Caco-2 (cell line): ENCODE results near the gene ENC1. TPM values are rescaled to one million over a fixed set of nuclear protein-coding genes. Genes with fewer than 3 reads are reported as not detected.

ENCODE experiments used
- BruUV-seq: library from RNA; stranded (reverse); fragments of 400-500 nt; replicated peaks from 2 replicates; lab custom pipeline; 2021; lab: Mats Ljungman, UMichigan
- CTCF ChIA-PET: fragments of 300-600 bp; sonication (Branson Sonifier 250); formaldehyde crosslinking; loops from one replicate; lab custom pipeline; 2022; ENCODE audit warnings: antibody characterized with exemption; lab: Charles Lee
- POLR2A ChIA-PET: fragments of 300-600 bp; sonication (Branson Sonifier 250); formaldehyde crosslinking; loops from one replicate; lab custom pipeline; 2022; ENCODE audit warnings: antibody characterized with exemption; lab: Charles Lee
- DNase-seq, 2 experiments: peaks; one replicate each; pipeline versions ENCODE4 v3.0.0 to v3.0.0-alpha.2; 2020 to 2022
- H3K27me3 ChIP-seq: replicated peaks from 2 replicates; pipeline ENCODE4 v1.6.0; 2011; ENCODE audit warnings: low read length; ENCODE audit not compliant: control insufficient read depth, insufficient read depth
- H3K36me3 ChIP-seq: 2 replicates; pipeline ENCODE4 v1.5.1; 2011; ENCODE audit warnings: low read length; ENCODE audit not compliant: control insufficient read depth, insufficient read depth
- H3K4me1 ChIP-seq: fragments of 250-450 bp; sonication (Bioruptor Pico); 2 replicates; pipeline ENCODE4 v1.5.1; 2020; ENCODE audit warnings: mild to moderate bottlenecking
- H3K4me3 ChIP-seq: 2 replicates; pipeline ENCODE4 v1.5.1; 2011; ENCODE audit warnings: low read depth, mild to moderate bottlenecking, control low read depth, low read length
- H3K9me3 ChIP-seq: fragments of 250-450 bp; sonication (Bioruptor Pico); 2 replicates; pipeline ENCODE4 v1.5.1; 2020; ENCODE audit warnings: mild to moderate bottlenecking, moderate library complexity
- H3K27ac Mint-ChIP-seq: one replicate; pipeline ENCODE4 v1.8.0; 2022; ENCODE audit warnings: mixed read lengths; ENCODE audit not compliant: unreplicated experiment
- H3K27me3 Mint-ChIP-seq: one replicate; pipeline ENCODE4 v1.8.0; 2022; ENCODE audit warnings: mixed read lengths; ENCODE audit not compliant: insufficient read depth, unreplicated experiment
- H3K36me3 Mint-ChIP-seq: one replicate; pipeline ENCODE4 v1.8.0; 2022; ENCODE audit warnings: mild to moderate bottlenecking, mixed read lengths; ENCODE audit not compliant: insufficient read depth, unreplicated experiment
- H3K4me1 Mint-ChIP-seq: one replicate; pipeline ENCODE4 v1.8.0; 2022; ENCODE audit warnings: low read depth, mixed read lengths; ENCODE audit not compliant: unreplicated experiment
- H3K4me3 Mint-ChIP-seq: one replicate; pipeline ENCODE4 v1.8.0; 2022; ENCODE audit warnings: mild to moderate bottlenecking, moderate library complexity, mixed read lengths; ENCODE audit not compliant: unreplicated experiment
- H3K9me3 Mint-ChIP-seq: one replicate; pipeline ENCODE4 v1.8.0; 2022; ENCODE audit warnings: mixed read lengths; ENCODE audit not compliant: unreplicated experiment
- CTCF ChIP-seq, 2 experiments: fragments of 200-600 bp in 1 of 2; IDR thresholded peaks; 1 replicate in 1 of 2; 2 replicates in 1 of 2; pipeline versions ENCODE4 v1.5.1 to v1.8.0; 2011 to 2022; ENCODE audit warnings: antibody characterized with exemption in 1 of 2, control low read depth in 1 of 2, inconsistent platforms in 1 of 2, low read depth in 1 of 2, low read length in 1 of 2, mild to moderate bottlenecking in 1 of 2, moderate library complexity in 1 of 2; ENCODE audit not compliant: insufficient read depth in 1 of 2, severe bottlenecking in 1 of 2, unreplicated experiment in 1 of 2
- intact Hi-C: fragments of 100-400 bp; cut with micrococcal nuclease; formaldehyde crosslinking; loops from one replicate; pipeline ENCODE4 v1.10.0; 2022; ENCODE audit not compliant: unreplicated experiment
- total RNA-seq: library from RNA; stranded (reverse); gene quantifications from 2 replicates; pipeline ENCODE4 v1.2.3, GENCODE V29; 2022

Gene ENC1
- total RNA-seq, 1 experiment from 2014 or later = 92.7 TPM

- Mint-ChIP-seq H3K27ac (peak overlapping the region; percentile 93), H3K4me3 (peak overlapping the region; percentile 93), H3K9me3 (no peaks in the 10 kb centered on the region), H3K4me1 (peaks cover 41% of the 10 kb centered on the region), H3K27me3 (no peaks in the 10 kb centered on the region), H3K36me3 (peaks cover 70% of the 10 kb centered on the region)
- peak in 1 of 2 experiments; percentile 53 for DNase-seq
- intact Hi-C loops = loop anchor here (1.0 to 5.0 kb wide), 5 partner anchors 8 to 427 kb away; no protein-coding TSS in a partner anchor
- Histone ChIP-seq H3K27me3 (no peaks in the 10 kb centered on the region), H3K36me3 (peaks cover 7% of the 10 kb centered on the region), H3K9me3 (no peaks in the 10 kb centered on the region), H3K4me1 (peaks cover 44% of the 10 kb centered on the region), H3K4me3 (peak overlapping the region; percentile 99)
- CTCF ChIA-PET = interaction anchor here (0.6 to 1.7 kb wide), 8 partner anchors 7 to 597 kb away, joined by 3 to 10 read pairs (median 4); partner anchors contain the start of gene ANKRD31
- BruUV-seq = no TSS peak
- POLR2A ChIA-PET = interaction anchor here (0.6 to 1.8 kb wide), 11 partner anchors 7 to 567 kb away, joined by 3 to 13 read pairs (median 5); no protein-coding TSS in a partner anchor
- no peak for TF ChIP-seq CTCF (IDR thresholded peaks at IDR 0.05; ENCODE audit: insufficient read depth in 1 of 2, low read depth in 1 of 2, low read length in 1 of 2, severe bottlenecking in 1 of 2, unreplicated experiment in 1 of 2)
Measured at GRCh38 chr5:74639807-74640449, 600 bp downstream of the ENC1 start.

GRCh38 chr5:74638970-74639806 is 1.3 kb downstream of the ENC1 start:
- peak overlapping the region; percentile 99 for H3K4me3 ChIP-seq
- peaks cover 41% of the 10 kb centered on the region for H3K4me1 Mint-ChIP-seq
- no peak for TF ChIP-seq CTCF (IDR thresholded peaks at IDR 0.05; ENCODE audit: insufficient read depth in 1 of 2, low read depth in 1 of 2, low read length in 1 of 2, severe bottlenecking in 1 of 2, unreplicated experiment in 1 of 2)
- peaks cover 10% of the 10 kb centered on the region for H3K36me3 ChIP-seq
- peaks cover 78% of the 10 kb centered on the region for H3K36me3 Mint-ChIP-seq
- intact Hi-C loops = loop anchor here (1.0 to 2.0 kb wide), 2 partner anchors 58 to 124 kb away; no protein-coding TSS in a partner anchor
- DNase-seq = no peak
- H3K4me3 Mint-ChIP-seq = peak overlapping the region; percentile 93
- POLR2A ChIA-PET = interaction anchor here (0.6 to 1.8 kb wide), 4 partner anchors 12 to 44 kb away, joined by 3 to 13 read pairs (median 3); no protein-coding TSS in a partner anchor
- H3K27me3 ChIP-seq = no peaks in the 10 kb centered on the region
- H3K27ac Mint-ChIP-seq = peak overlapping the region; percentile 93
- peaks cover 49% of the 10 kb centered on the region for H3K4me1 ChIP-seq
- no peaks in the 10 kb centered on the region for H3K9me3 Mint-ChIP-seq
- H3K27me3 Mint-ChIP-seq = no peaks in the 10 kb centered on the region
- no peaks in the 10 kb centered on the region for H3K9me3 ChIP-seq
- BruUV-seq = TSS peak; percentile 34
- CTCF ChIA-PET = interaction anchor here (0.6 to 1.7 kb wide), 3 partner anchors 10 to 244 kb away, joined by 3 to 10 read pairs (median 6); no protein-coding TSS in a partner anchor

DNA sequence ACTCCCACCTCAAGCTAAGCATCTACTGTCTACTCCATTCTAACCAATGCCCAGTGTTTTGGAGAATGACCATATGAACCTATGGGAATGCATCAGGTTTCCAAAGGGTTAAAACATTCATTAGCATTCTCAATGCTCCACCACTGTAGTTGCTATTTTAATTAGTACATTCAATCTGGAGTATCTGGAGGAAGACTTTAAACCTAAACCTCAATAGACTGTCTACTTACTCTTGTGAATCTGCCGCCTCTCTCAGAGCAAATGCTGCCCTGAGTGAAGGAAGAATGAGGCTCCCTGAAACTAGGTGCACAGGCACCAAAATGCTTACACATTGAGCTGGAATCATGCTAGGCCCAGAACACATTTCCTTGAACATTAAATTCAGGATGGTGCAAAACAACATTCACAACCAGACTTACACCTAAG is 2.0 kb downstream of the ENC1 start:
- peak overlapping the region; percentile 99 for H3K4me3 ChIP-seq
- CTCF ChIA-PET = interaction anchor here (0.5 kb wide), 1 partner anchor 139 kb away, joined by 3 read pairs; no protein-coding TSS in a partner anchor
- peaks cover 50% of the 10 kb centered on the region for H3K4me1 ChIP-seq
- POLR2A ChIA-PET = interaction anchor here (0.5 to 1.0 kb wide), 4 partner anchors 11 to 48 kb away, joined by 3 to 4 read pairs (median 3); no protein-coding TSS in a partner anchor
- Mint-ChIP-seq H3K27ac (peak overlapping the region; percentile 93), H3K4me1 (peaks cover 44% of the 10 kb centered on the region), H3K9me3 (no peaks in the 10 kb centered on the region), H3K27me3 (no peaks in the 10 kb centered on the region), H3K36me3 (peaks cover 84% of the 10 kb centered on the region), H3K4me3 (peak overlapping the region; percentile 93)
- no peaks in the 10 kb centered on the region for H3K27me3 ChIP-seq
- DNase-seq = no peak
- intact Hi-C loops = loop anchor here (1.0 to 2.0 kb wide), 2 partner anchors 57 to 124 kb away; no protein-coding TSS in a partner anchor
- peaks cover 12% of the 10 kb centered on the region for H3K36me3 ChIP-seq
- BruUV-seq = TSS peak; percentile 20
- no peaks in the 10 kb centered on the region for H3K9me3 ChIP-seq
- no peak for TF ChIP-seq CTCF (IDR thresholded peaks at IDR 0.05; ENCODE audit: insufficient read depth in 1 of 2, low read depth in 1 of 2, low read length in 1 of 2, severe bottlenecking in 1 of 2, unreplicated experiment in 1 of 2)
